ENCODE measurements around the gene AMPD3.
A peak's percentile ranks its signal among the peaks of the same experiment; 100 is the strongest.
"Not testable (repeated sequence)": the region's sequence is repeated elsewhere in the genome, so short reads cannot be mapped to it uniquely, and the experiment has no call there.

AMPD3 gene

DNA sequence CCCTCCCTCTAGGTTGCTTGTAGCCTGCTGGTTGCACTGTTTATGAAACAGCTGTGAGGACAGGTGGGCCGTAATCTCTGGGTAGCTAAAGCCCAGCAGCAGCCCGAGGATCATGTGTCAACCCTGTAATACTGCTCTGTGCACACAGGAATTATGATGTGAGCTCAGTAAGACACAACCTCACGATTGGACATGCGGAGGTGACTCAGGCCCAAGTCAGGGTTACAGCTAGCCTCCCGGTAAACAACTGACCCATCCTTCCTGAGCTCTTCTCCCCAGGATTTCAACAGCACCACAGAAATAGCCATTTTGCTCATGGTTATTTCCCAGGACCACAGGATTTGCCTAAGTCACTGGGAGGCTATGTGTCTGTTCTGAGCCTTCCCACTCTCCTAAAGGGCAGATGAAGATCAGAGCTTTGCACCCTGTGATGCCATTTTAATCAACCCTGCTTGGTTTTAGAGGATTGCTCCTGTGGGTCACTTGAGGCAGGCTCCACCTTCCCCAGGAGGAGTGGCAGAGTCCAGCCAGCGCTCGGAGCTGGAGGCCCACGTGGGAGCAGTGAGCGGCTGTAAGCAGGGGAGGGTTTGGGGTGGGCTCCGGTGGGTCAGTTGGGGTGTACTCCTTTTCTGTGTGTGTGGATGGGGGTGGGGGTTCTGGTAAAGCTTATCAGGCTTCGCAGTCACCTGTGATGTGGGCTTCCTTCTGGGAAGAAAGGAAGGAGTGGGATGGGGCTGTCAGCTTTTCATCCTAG lies at the start of gene AMPD3:
AMPD3 (plus strand) TSS at position 387 of the 754 bp plus-strand sequence. CDS start 6,256 bp downstream, outside the sequence.
- no peak for DNase-seq

DNA sequence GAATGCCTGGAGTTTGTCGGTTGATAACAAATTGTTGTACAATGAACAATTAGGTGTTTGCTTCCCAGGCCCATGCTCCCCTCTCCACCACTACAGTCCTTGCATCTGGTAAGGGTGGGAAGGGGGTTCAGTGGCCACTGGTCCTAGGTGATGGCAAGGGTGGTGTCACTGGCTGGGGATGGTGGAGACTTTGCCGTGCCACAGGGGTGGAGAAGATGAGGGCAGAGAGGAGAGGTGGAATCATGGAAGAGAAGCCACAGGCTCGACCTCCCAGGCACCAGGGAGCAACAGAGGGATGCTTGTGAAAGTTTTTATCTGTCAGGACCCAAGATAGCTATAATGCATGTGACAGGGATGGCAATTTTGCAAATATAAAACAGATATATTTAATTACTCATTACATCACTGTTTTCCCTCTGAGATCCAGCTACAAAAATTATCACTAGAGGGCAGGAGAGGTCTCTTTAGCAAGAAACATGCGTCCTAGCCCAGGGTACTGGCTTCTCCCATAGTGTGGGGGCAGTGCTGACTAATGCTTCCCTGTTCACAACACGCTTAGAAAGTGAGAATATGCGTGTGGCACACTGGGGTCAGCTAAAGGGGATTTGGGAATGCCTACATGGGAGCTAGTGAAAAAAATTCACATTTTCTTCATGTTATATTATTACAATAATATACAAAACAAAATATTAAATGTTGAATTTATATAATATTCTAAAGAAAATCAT lies 49.0 kb upstream of the AMPD3 start:
- DNase-seq: peak; percentile 56 to 63

DNA sequence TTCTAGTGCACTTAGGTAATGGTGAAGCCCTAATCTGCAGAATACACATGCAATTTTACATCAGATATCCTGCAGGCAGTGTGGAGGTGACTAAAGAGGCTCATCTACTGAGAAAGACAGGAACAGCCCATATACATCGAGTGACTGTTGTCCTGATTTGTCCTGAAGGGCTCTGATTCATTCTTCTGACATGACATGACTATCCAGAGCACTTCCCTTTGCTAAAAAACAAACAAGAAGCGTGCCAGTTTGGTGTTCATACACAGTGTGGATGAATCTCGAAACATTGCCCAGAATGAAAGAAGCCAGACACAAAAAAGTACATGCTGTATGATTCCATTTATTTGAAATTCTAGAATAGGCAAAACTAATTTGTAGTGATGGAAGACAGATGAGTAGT lies 48.0 kb upstream of the AMPD3 start:
- DNase-seq: no peak

DNA sequence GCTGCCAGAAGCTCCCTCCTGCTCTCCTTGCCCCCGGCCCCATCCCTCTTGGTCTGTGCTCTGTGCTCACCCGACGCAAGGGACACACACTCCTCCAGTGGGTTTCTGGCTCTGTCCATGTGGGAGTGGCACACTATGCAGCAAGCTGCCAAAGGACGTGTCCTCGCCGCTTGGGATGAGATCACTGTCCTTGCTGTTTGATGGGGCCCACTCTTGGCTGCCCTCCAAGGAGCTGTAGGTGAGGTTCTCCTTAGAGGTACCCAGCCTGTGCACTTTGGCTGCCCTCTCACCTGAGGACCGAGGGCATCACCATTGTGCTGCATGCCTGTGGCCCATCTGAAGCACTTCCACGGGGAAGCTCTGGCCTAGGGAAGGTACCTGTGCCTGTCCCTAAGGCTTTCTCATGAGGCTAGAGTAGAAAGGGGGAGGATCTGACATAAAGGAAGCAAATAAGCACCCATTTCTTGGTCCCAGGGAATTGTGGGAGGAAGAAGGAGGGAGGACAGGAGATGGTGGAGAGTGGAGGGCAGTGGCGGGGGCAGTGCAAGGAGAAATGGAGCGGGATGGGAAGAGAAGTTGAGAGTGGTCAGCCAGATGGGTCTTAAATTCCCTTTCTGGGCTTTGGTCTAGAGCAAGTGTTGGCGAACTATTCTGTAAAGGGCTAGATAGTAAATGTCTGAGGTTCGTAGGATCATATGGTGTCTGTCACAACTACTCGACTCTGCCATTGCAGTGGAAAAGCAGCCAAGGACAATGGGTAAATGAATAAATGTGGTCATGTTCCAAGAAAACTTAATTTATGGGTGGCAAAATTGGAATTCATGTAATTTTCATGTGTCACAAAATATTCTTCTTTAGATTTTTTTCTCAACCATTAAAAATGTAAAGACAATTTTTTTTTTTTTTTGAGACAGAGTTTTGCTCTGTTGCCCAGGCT lies 47.0 kb upstream of the AMPD3 start:
- DNase-seq: no peak

DNA sequence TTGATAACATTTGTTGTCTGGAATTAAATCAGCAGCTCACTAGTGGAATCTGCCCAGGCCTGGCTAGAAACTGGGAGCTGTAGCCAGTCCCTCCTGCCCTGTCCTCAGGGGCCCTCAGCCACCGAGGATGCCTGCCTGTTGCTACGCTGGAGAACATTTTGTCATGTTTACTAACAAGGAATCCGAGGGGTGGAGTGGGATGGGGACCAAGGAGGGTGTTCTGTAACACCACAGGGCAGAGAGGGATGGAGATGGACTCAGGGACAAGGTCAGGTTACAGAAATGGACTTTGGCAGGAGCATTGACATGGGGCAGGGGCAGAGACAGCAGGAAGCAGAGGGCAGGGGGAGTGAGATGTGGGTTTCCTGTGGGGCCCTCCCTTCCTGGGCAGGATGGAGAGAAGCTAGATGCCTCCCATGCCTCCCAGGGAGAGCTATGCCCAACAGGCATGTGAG lies 45.8 kb upstream of the AMPD3 start:
- DNase-seq: no peak

DNA sequence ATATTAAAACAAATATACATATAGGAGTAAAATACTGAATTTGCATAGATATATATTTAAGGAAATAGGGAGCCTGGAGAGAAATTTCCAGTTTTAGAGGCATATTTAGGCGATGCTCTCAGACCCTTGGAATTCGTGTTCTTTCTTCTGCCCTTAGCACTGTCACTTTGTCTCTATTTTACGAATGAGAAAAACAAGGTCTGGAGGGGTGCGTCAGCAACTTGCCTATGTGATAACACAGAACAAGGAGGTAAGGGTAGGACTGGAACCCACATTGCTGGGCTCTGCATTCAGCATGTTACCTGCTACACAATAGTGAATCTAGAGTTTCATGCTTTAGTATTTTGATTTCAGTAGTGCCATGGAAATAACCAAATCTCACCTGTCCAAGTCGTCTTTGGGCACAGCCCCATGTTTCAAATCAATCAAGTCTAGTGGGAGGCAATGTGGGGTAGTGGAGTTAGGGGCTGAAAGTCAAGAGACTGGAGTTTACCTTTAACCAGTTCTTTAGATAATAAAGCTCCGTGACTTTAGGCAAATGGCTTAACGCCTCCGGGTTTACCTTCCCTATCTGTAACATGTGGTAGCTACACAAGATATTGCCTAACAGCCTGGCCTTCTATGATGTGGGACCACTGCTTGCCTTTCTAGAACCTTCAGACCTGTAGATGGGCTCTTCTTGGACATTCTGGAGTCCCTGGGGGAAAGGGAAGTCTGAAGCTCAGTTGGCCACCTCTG lies 44.8 kb upstream of the AMPD3 start:
- DNase-seq: no peak

DNA sequence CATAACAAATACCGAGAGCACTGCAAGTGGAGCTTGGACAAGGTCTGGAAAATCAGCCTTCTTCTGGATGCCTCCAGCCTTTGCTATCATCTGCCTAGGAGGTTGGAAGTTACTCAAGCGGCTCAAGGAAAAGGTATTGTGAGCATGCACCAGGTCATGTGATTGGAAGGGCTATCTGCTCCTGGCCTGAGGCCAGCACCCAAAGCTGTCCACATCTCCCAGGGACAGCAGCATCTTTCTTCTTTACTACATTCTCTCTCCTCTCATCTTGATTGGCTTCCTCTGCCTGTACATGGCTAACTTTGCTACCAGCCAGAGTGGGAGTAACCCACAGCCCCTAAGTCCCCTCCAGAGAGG lies 44.2 kb upstream of the AMPD3 start:
- DNase-seq: no peak

DNA sequence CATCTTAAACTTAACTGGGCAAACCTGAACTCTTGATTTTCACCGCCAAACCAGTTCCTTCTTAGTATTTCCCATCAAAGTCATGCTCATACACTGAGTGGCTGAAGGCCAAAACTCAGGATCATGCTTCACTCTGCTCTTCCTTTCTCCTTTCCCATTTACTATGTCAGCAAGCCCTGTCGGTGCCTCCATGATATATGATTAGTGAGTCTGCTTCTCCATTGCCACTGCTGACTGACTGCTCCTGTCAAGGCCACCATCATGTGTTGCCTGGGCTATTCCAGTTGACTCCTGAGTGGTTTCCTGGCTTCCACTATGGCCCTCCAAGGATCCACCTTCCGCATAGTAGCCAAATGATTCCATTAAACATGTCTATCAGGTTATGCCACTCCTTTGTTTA lies 42.8 kb upstream of the AMPD3 start:
- no peak for DNase-seq

DNA sequence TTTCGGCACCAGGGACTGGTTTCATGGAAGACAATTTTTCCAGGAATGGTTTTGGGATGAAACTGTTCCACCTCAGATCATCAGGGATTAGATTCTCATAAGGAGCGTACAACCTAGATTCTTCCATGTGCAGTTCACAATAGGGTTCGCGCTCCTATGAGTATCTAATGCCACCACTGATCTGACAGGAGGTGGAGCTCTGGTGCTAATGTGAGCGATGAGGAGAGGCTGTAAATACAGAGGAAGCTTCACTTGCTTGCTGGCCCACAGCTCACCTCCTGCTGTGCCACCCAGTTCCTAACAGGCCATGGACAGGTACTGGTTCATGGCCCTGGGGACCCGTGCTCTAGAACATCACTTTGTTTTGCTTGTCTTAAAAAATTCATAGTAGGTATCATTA lies 41.8 kb upstream of the AMPD3 start:
- DNase-seq: peak; percentile 38 to 45

DNA sequence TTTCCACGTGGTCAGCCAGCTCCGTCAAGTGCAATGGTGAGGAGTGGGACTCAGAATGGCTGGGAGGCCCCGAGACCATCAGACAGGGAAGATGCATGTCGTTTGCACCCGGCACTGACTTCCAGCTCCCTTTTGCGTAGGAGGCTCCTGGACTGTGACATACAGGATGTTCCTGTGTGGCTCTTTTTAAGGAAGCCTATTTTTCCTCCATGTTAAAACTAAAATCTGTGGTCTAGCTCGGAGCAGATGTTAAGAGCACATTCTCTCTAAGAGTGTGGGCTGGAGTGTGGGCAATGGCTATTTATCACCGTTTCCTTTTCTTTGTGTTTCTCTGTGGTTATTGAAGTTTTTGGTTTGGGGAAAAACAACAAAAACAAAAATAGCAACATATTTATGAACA lies 40.9 kb upstream of the AMPD3 start:
- no peak for DNase-seq

DNA sequence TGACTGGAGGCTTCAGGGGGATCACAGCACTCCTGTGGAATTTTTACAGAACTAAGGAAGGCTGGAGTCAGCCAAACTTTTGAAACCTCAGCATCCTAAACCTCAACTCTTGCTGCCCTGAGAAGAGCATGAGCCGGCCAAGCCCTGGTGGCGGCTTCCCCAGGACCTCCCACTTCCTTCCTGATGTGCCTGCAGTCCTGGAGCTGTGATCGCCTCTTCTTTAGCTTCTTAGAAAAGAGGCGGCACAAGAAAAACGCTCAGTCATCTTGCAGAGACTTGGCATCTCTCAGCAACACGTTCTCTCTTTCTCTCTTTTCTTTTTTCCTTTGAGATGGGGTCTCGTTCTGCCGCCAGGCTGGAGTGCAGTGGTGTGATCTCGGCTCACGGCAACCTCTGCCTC lies 40.4 kb upstream of the AMPD3 start:
- DNase-seq: no peak

DNA sequence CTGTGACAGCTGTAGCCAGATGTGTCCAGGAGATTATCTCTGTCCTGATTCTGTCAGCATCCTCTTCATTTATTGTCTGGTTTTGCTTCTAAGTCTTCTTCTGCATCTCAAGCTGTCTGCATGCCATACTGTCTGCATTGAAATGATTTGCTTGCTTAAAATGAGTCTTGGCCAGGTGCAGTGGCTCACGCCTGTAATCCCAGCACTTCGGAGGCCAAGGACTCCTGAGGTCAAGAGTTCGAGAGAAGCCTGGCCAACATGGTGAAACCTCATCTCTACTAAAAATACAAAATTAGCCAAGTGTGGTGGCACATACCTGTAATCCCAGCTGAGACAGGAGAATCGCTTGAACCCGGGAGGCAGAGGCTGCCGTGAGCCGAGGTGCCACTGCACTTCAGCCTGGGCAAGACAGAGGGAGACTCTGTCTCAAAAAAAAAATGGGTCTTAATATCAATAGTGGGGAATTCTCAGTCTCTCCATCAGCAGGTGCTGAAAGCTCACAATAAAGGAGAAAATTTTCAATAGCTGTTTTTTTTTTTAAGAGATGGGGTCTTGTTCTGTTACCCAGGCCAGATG lies 39.2 kb upstream of the AMPD3 start:
- no peak for DNase-seq

DNA sequence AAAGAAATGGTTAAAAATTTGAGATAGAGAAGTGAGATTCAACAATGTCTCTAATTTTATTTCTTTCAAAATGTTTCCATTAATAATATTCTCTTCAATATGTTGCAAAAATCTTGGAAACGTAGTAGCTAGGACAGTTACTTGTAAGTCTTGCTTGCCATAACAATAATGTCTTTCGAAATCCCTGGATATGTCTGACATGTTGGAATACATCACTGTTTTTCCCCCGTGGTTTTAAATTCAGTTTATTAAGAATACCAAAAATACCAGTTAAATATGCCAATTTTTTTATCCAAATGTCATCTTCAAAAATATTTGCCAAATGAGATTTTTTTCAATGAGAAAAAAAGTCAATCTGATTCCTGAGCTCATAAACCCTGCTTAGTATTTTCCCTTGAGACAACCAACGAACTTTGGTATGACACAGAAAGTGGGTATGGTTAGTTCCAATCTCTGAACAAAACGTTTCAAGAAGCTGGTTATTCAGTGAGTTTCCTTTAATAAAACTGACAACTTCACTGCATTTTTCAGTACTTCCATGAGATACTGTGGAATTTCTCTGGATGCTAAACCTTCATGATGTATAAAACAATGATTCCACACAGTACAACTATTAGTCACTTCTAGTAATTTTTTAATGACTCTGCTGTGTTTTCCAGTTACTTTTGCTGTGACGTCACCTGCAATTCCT lies 36.7 kb upstream of the AMPD3 start:
- no peak for DNase-seq

DNA sequence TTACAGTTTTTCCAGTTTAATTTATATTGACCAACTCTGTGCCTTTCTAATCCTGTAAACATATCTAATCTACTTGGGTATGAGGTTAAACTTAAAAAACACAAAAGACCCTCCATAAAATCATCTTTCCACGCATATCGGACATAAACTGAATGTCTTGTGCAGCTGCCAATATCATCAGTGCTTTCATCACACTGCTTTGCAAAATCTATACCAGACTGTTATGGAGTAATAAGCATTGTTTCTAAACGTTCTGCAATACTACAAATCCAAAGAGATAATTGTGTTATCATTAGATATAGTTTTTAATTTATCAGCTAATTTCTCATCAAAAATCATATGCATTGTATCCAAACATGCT lies 36.1 kb upstream of the AMPD3 start:
- DNase-seq: no peak

DNA sequence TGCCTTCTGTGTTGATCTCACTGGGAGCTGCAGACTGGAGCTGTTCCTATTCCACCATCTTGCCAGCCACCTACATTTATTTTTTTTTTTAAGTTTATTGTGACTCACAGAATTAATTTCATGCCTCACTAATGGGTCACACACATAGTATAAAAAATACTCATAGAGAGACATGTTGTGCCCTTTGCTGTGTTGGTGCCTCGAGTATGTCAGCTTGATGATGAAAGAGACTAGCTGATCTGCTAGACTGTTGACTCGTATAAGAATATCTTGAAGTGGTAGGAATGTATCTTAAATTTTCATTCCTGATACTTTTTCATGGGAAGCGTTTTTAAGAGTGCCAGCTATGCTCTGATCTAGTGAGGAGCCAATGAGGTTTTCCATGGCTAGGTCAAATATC lies 28.6 kb upstream of the AMPD3 start:
- DNase-seq: no peak

DNA sequence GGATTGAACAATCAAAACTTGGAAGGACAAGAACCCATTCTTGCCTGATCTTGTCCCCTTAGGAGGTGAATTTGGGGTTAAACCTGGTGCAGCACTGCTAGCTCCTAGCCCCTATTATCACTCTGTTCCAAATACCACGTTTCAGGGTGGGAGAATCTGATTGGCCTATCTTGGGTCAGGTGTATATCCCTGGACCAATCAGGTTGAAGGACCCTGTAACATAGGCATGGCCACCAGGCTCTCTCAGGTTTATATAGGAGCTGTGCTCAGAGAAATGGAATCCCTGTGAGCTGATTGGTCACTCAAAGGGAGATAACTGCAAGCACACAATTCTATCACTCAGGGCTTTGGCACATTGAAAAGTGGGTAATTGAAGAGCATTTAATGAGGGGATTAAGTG lies 26.6 kb upstream of the AMPD3 start:
- DNase-seq: no peak

DNA sequence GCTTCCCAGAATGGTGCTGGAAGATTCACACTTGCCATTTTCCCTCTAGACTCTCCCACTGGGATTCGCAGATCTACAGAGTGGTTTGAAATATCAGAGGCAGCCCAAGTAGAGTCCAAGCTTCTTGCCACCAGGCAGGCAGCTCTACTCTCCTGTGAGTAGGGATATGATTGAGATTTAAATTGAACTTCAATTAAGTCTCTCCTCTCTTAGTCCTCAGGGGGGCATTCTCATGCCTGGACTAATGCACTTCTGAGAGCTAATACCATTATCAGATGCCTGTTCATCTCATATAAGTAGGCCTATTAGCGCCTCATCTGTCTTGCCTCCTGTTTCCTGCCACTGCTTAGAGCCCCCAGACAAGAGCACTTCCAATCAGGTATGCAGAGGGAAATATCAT lies 25.5 kb upstream of the AMPD3 start:
- no peak for DNase-seq

DNA sequence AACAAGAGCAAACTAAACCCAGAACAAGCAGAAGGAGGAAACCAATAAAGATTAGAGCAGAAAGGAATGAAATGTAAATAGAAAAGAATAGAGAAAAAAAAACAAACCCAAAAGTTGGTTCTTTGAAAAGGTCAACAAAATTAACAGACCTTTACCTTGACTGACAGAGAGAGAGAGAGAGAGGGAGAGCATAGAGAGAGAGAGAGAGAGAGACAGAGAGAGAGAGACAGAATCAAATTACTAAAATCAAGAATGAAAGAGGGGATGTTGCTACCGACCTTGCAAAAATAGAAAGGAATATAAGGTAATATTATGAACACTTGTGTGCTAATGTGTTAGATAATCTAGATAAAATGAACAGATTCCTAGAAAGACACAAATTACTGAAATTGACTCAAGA lies 22.6 kb upstream of the AMPD3 start:
- DNase-seq: no peak

DNA sequence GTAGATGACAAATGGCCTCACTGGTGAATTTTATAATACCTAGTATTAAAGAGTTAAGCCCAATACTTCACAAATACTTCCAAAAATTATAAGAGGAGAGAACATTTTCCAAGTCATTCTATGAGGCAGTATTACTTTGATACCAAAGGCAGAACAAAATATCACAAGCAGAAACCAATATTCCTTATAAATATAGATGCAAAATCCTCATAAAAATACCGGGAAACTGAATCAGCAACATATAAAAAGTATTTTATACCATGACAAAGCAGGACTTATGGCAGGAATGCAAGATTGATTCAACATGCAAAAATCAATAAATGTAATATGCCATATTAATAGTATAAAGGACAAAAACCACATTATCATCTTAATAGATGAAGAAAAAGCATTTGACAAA lies 22.1 kb upstream of the AMPD3 start:
- DNase-seq: no peak

DNA sequence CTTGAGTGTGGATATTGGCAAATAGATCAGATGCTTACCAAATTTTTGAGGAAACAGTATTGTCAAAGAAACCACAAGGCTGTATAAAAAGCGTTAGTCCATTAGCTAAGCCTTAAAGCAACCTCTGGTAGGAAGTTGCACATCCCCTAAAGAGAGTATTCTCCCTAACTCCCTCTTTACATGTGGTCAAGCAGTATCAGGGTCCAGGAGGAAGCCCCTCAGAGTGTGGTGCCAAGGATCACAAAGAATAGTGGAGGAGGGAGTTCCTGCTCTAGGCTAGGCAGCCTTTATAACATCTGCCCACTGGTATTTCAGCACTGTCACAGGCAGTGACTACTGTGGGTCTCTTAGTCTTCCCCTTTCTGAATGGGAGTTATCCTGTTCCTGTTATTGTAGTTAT lies 18.8 kb upstream of the AMPD3 start:
- DNase-seq: no peak

DNA sequence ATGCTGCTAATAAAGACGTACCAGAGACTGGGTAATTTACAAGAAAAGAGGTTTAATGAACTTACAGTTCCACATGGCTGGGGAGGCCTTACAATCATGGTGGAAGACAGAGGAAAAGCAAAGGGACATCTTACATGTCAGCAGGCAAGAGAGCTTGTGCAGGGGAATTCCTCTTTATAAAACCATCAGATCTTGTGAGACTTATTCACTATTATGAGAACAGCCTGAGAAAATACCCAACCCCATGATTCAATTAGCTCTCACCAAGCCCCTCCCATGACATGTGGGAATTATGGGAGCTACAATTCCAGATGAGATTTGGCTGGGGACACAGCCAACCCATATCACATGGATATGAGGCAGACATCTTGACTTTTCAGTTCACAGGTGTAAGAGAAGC lies 18.4 kb upstream of the AMPD3 start:
- DNase-seq: not testable (repeated sequence)

DNA sequence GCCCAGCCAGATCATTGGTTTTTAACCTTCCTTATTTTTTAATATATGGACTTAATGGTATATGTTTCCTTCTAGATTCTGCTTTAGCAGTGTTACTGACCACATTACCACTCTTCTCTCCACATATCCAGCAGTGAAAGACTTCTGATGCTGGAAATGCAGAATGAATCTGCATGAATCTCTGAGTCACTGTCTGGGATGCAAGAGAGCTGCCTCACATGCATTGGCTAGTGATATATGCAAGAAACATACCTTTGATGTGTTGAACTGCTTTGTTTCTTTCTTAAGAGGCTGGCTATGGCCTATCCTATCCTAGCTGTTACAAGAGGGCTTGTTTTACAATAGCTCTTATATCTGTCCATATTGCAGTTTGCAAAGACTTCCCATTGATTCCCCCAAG lies 16.6 kb upstream of the AMPD3 start:
- DNase-seq: no peak
